GM12892 (cell line): Measurements from ENCODE around the gene ACAD10.

Experiments
- POLR2A ChIP-seq: IDR thresholded peaks from 2 replicates; pipeline ENCODE4 v1.6.1; 2011; ENCODE audit warnings: low read depth, low read length, control low read depth
- POLR2AphosphoS5 ChIP-seq: IDR thresholded peaks from 2 replicates; pipeline ENCODE4 v1.6.1; 2011; ENCODE audit warnings: low read depth, low read length, control low read depth
- TAF1 ChIP-seq: IDR thresholded peaks from 2 replicates; pipeline ENCODE4 v1.6.1; 2011; ENCODE audit warnings: low read depth, mild to moderate bottlenecking, control low read depth, low read length, borderline replicate concordance

GRCh38 chr12:111720457-111720856 is 34.6 kb downstream of the ACAD10 start:
- TF ChIP-seq POLR2A = no peak
- no peak for TF ChIP-seq POLR2AphosphoS5
- TF ChIP-seq TAF1 = no peak
